ENCODE results near the gene TIMP1. TPM values are rescaled to one million over a fixed set of nuclear protein-coding genes. Genes with fewer than 3 reads are reported as not detected.

TIMP1 gene
- total and polyA plus RNA-seq, 2 experiments from 2014 or later: 39.0 to 117 TPM

DNA sequence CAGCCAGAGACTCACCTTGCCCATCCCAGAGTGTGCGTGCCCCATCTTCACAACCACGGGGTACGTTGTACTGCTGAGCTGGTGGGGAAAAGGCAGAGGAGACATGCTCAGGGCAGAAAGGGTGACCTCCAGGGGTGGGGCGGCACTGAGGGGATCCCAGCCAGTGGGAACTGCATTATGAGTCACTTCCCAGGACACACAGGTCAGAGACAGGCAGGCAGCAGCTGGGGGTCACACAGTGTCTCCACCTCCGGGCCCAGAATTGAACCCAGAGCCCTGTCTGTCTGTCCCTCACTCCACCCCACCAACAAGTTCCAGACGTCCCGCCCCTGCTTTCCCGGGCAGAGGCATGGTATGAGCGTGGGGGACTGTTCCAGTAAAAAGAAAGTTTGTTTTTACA, 4.8 kb upstream of the TIMP1 start:
- H3K4me3 Mint-ChIP-seq: no peak overlapping the region
- peaks cover 39% of the 10 kb centered on the region for H3K4me1 Mint-ChIP-seq
- Histone ChIP-seq H3K4me3 (no peak overlapping the region), H3K4me2 (no peak overlapping the region), H3K4me1 (ENCODE audit: insufficient read depth) (peaks cover 9% of the 10 kb centered on the region; the same call in 1 of the 2 replicates), H3F3A (replicated peaks; ENCODE audit: low read depth) (no peaks in the 10 kb centered on the region), H4K20me1 (replicated peaks; ENCODE audit: insufficient read depth) (no peaks in the 10 kb centered on the region), H3K9me2 (ENCODE audit: insufficient read depth) (no peaks in the 10 kb centered on the region), H3K36me3 (ENCODE audit: insufficient read depth) (no peaks in the 10 kb centered on the region), H3K79me2 (replicated peaks; ENCODE audit: insufficient read depth) (no peaks in the 10 kb centered on the region), H2AFZ (no peak overlapping the region), H3K27ac (ENCODE audit: low read depth) (no peak overlapping the region), H3K27me3 (ENCODE audit: insufficient read depth) (no peaks in the 10 kb centered on the region)
- no peak for ATAC-seq
- H3K36me3 Mint-ChIP-seq (ENCODE audit: low read depth): peaks cover 6% of the 10 kb centered on the region
- no peak overlapping the region for H3K27ac Mint-ChIP-seq
- TF ChIP-seq CTCF (conservative IDR thresholded peaks at IDR 0.05; ENCODE audit: low read depth in 2 of 2) (no peak), JUNB (IDR thresholded peaks at IDR 0.05; ENCODE audit: unreplicated experiment) (no peak)
- DNase-seq (ENCODE audit: low spot score): no peak
- H3K27me3 Mint-ChIP-seq (ENCODE audit: insufficient read depth, low read depth, poor library complexity): peaks cover 18% of the 10 kb centered on the region
- no peaks in the 10 kb centered on the region for H3K9me3 Mint-ChIP-seq

GRCh38 chrX:47577901-47578300, 4.3 kb upstream of the TIMP1 start:
- no peak overlapping the region for H3K27ac ChIP-seq (ENCODE audit: low read depth)
- no peaks in the 10 kb centered on the region for H3K27me3 ChIP-seq (ENCODE audit: insufficient read depth)
- H3K9me2 ChIP-seq (ENCODE audit: insufficient read depth): no peaks in the 10 kb centered on the region
- no peak overlapping the region for H3K4me3 ChIP-seq
- Mint-ChIP-seq H3K27me3 (ENCODE audit: insufficient read depth, low read depth, poor library complexity) (peaks cover 15% of the 10 kb centered on the region), H3K4me3 (no peak overlapping the region), H3K36me3 (ENCODE audit: low read depth) (peaks cover 3% of the 10 kb centered on the region; the same call in 1 of the 3 replicates), H3K9me3 (no peaks in the 10 kb centered on the region), H3K27ac (no peak overlapping the region), H3K4me1 (peaks cover 36% of the 10 kb centered on the region)
- DNase-seq (ENCODE audit: low spot score) (no peak), ATAC-seq (no peak)
- H3K4me1 ChIP-seq (ENCODE audit: insufficient read depth): peaks cover 9% of the 10 kb centered on the region; the same call in 1 of the 2 replicates
- H3F3A ChIP-seq (replicated peaks; ENCODE audit: low read depth): no peaks in the 10 kb centered on the region
- H3K36me3 ChIP-seq (ENCODE audit: insufficient read depth): no peaks in the 10 kb centered on the region
- H3K79me2 ChIP-seq (replicated peaks; ENCODE audit: insufficient read depth): no peaks in the 10 kb centered on the region
- H3K4me2 ChIP-seq: no peak overlapping the region
- no peak overlapping the region for H2AFZ ChIP-seq
- no peaks in the 10 kb centered on the region for H4K20me1 ChIP-seq (replicated peaks; ENCODE audit: insufficient read depth)
- TF ChIP-seq ZNF331 (CRISPR knock-in tag; IDR thresholded peaks at IDR 0.05; ENCODE audit: low read depth) (no peak), POLR2AphosphoS5 (IDR thresholded peaks at IDR 0.05; ENCODE audit: low read depth) (no peak), NANOG (IDR thresholded peaks at IDR 0.05; ENCODE audit: borderline replicate concordance) (no peak), ZNF462 (CRISPR knock-in tag; IDR thresholded peaks at IDR 0.05) (no peak), CREB1 (CRISPR knock-in tag; IDR thresholded peaks at IDR 0.05; ENCODE audit: low read depth) (no peak), ZNF114 (CRISPR knock-in tag; IDR thresholded peaks at IDR 0.05) (no peak)
- TF ChIP-seq, protein P1, sequence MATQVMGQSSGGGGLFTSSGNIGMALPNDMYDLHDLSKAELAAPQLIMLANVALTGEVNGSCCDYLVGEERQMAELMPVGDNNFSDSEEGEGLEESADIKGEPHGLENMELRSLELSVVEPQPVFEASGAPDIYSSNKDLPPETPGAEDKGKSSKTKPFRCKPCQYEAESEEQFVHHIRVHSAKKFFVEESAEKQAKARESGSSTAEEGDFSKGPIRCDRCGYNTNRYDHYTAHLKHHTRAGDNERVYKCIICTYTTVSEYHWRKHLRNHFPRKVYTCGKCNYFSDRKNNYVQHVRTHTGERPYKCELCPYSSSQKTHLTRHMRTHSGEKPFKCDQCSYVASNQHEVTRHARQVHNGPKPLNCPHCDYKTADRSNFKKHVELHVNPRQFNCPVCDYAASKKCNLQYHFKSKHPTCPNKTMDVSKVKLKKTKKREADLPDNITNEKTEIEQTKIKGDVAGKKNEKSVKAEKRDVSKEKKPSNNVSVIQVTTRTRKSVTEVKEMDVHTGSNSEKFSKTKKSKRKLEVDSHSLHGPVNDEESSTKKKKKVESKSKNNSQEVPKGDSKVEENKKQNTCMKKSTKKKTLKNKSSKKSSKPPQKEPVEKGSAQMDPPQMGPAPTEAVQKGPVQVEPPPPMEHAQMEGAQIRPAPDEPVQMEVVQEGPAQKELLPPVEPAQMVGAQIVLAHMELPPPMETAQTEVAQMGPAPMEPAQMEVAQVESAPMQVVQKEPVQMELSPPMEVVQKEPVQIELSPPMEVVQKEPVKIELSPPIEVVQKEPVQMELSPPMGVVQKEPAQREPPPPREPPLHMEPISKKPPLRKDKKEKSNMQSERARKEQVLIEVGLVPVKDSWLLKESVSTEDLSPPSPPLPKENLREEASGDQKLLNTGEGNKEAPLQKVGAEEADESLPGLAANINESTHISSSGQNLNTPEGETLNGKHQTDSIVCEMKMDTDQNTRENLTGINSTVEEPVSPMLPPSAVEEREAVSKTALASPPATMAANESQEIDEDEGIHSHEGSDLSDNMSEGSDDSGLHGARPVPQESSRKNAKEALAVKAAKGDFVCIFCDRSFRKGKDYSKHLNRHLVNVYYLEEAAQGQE (IDR thresholded peaks at IDR 0.05; ENCODE audit: unreplicated experiment): no peak

All from GM23338 (cell line).